Measurements from ENCODE around the gene MAGEA11. TPM values are rescaled to one million over a fixed set of nuclear protein-coding genes. Genes with fewer than 3 reads are reported as not detected.
"Not testable (repeated sequence)": the region's sequence is repeated elsewhere in the genome, so short reads cannot be mapped to it uniquely, and the experiment has no call there.

The MAGEA11 gene
- total RNA-seq (not detected), polyA plus RNA-seq (not detected)
- long read RNA-seq, donor 1: 0 reads
- long read RNA-seq, donor 2: 0 reads
- long read RNA-seq, donor 3: 0 reads
- long read RNA-seq, donor 4: 0 reads
- long read RNA-seq, donor 5: 0 reads

- 77 to 93% methylated on average over 24 to 28 of the region's 29 CpGs for WGBS, 2 donors
- no peaks in the 10 kb centered on the region for H3K36me3 ChIP-seq (ENCODE audit: control insufficient read depth in 4 of 4, insufficient read depth in 4 of 4, low read length in 4 of 4)
- TF ChIP-seq, protein P1, sequence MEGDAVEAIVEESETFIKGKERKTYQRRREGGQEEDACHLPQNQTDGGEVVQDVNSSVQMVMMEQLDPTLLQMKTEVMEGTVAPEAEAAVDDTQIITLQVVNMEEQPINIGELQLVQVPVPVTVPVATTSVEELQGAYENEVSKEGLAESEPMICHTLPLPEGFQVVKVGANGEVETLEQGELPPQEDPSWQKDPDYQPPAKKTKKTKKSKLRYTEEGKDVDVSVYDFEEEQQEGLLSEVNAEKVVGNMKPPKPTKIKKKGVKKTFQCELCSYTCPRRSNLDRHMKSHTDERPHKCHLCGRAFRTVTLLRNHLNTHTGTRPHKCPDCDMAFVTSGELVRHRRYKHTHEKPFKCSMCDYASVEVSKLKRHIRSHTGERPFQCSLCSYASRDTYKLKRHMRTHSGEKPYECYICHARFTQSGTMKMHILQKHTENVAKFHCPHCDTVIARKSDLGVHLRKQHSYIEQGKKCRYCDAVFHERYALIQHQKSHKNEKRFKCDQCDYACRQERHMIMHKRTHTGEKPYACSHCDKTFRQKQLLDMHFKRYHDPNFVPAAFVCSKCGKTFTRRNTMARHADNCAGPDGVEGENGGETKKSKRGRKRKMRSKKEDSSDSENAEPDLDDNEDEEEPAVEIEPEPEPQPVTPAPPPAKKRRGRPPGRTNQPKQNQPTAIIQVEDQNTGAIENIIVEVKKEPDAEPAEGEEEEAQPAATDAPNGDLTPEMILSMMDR (IDR thresholded peaks at IDR 0.05; ENCODE audit: control extremely low read depth, extremely low read depth): no peak
- peaks cover 0 to 3% (median 1%) of the 10 kb centered on the region in 4 donors for H3K9me3 ChIP-seq (ENCODE audit: control insufficient read depth in 4 of 4, insufficient read depth in 3 of 4, low read length in 3 of 4)
- no peaks in the 10 kb centered on the region for H3K4me1 ChIP-seq (ENCODE audit: control insufficient read depth in 5 of 5, insufficient read depth in 5 of 5, low read length in 5 of 5)
- peaks cover 0 to 2% (median 0%) of the 10 kb centered on the region in 3 donors for H3K27me3 ChIP-seq (ENCODE audit: control insufficient read depth in 3 of 3, insufficient read depth in 3 of 3, low read length in 2 of 3)
- H3K27ac ChIP-seq (ENCODE audit: low read depth in 1 of 2, low read length in 1 of 2): no peak within 1 kb of the TSS
- no peak within 1 kb of the TSS for H3K9ac ChIP-seq (ENCODE audit: insufficient read depth in 1 of 2, low read length in 2 of 2)
- no peak for DNase-seq
- no peak for ATAC-seq (ENCODE audit: insufficient read depth, low FRiP score)
- H3K4me3 ChIP-seq: no peak within 1 kb of the TSS
Measured at GRCh38 chrX:149711545-149712236, at the start of gene MAGEA11. TSS of gene MAGEA11 (plus strand) at chrX:149712060. CDS start at chrX:149713160, 1,100 bp downstream.

- not testable (repeated sequence) for H3K36me3 ChIP-seq (ENCODE audit: control insufficient read depth in 4 of 4, insufficient read depth in 4 of 4, low read length in 4 of 4); DNase-seq; ATAC-seq (ENCODE audit: insufficient read depth, low FRiP score); H3K9me3 ChIP-seq (ENCODE audit: control insufficient read depth in 4 of 4, insufficient read depth in 3 of 4, low read length in 3 of 4); H3K9ac ChIP-seq (ENCODE audit: insufficient read depth in 1 of 2, low read length in 2 of 2); H3K4me1 ChIP-seq (ENCODE audit: control insufficient read depth in 5 of 5, insufficient read depth in 5 of 5, low read length in 5 of 5); H3K4me3 ChIP-seq; H3K27me3 ChIP-seq (ENCODE audit: control insufficient read depth in 3 of 3, insufficient read depth in 3 of 3, low read length in 2 of 3); H3K27ac ChIP-seq (ENCODE audit: low read depth in 1 of 2, low read length in 1 of 2)
- WGBS, 2 donors: no CpG with 5 or more reads among the region's 3 CpGs
Measured at GRCh38 chrX:149675088-149675487, 36.8 kb upstream of the MAGEA11 start.

DNA sequence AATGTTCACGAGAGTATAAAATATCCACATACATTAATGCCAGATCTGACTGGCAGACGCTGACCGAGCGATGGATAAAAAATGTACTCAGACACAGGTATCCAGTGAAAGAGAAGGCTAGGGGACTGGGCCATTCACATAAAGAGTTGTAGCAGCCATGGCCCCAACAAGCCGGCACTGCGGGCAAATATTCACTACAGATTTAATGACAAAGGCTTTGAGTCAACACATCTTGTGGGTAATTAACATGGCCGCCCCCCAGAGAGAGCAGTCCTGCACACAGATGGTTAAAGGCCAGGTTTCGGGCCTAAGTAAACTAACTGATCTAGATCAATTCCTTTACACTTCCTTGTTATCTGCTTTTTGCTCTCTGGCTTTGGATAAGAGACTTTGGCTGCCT is 36.3 kb upstream of the MAGEA11 start:
- H3K4me3 ChIP-seq; H3K36me3 ChIP-seq (ENCODE audit: control insufficient read depth in 4 of 4, insufficient read depth in 4 of 4, low read length in 4 of 4); ATAC-seq (ENCODE audit: insufficient read depth, low FRiP score); H3K27ac ChIP-seq (ENCODE audit: low read depth in 1 of 2, low read length in 1 of 2); H3K4me1 ChIP-seq (ENCODE audit: control insufficient read depth in 5 of 5, insufficient read depth in 5 of 5, low read length in 5 of 5); DNase-seq; H3K27me3 ChIP-seq (ENCODE audit: control insufficient read depth in 3 of 3, insufficient read depth in 3 of 3, low read length in 2 of 3); H3K9ac ChIP-seq (ENCODE audit: insufficient read depth in 1 of 2, low read length in 2 of 2); H3K9me3 ChIP-seq (ENCODE audit: control insufficient read depth in 4 of 4, insufficient read depth in 3 of 4, low read length in 3 of 4): not testable (repeated sequence)
- 95% methylated on average over 4 of the region's 8 CpGs; no CpG with 5 or more reads in 1 of the 2 donors for WGBS, 2 donors

- not testable (repeated sequence) for H3K4me1 ChIP-seq (ENCODE audit: control insufficient read depth in 5 of 5, insufficient read depth in 5 of 5, low read length in 5 of 5); H3K27me3 ChIP-seq (ENCODE audit: control insufficient read depth in 3 of 3, insufficient read depth in 3 of 3, low read length in 2 of 3); H3K36me3 ChIP-seq (ENCODE audit: control insufficient read depth in 4 of 4, insufficient read depth in 4 of 4, low read length in 4 of 4); H3K4me3 ChIP-seq; H3K9me3 ChIP-seq (ENCODE audit: control insufficient read depth in 4 of 4, insufficient read depth in 3 of 4, low read length in 3 of 4); H3K9ac ChIP-seq (ENCODE audit: insufficient read depth in 1 of 2, low read length in 2 of 2); H3K27ac ChIP-seq (ENCODE audit: low read depth in 1 of 2, low read length in 1 of 2); ATAC-seq (ENCODE audit: insufficient read depth, low FRiP score); DNase-seq
- 57% methylated on average over 2 of the region's 4 CpGs; no CpG with 5 or more reads in 1 of the 2 donors for WGBS, 2 donors
Measured at GRCh38 chrX:149679164-149679678, 32.6 kb upstream of the MAGEA11 start.

DNA sequence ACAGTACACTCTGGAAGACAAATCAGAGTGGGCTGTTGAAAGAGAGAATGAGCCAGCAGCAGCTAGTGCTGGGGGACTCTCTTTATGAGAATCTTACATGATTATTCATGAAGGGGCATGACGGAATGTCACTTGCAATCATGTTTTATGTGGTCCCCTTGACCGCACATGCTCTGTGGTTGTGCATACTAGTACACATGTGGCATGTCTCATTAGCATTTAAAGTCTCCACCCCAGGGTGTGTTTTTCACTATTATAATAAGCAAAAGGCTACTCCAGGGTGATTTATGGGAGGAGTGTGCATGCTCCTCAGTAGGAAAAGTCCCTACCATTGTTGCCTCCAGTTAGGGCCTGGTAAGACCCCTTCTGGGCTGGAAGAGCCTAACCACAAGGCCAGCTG is 30.7 kb upstream of the MAGEA11 start:
- WGBS, 2 donors: 70 to 91% methylated on average over 2 of the region's 2 CpGs
- DNase-seq (no peak), ATAC-seq (ENCODE audit: insufficient read depth, low FRiP score) (no peak)
- TF ChIP-seq, protein P1 (IDR thresholded peaks at IDR 0.05; ENCODE audit: control extremely low read depth, extremely low read depth): no peak
- H3K9me3 ChIP-seq (ENCODE audit: control insufficient read depth in 4 of 4, insufficient read depth in 3 of 4, low read length in 3 of 4): no peaks in the 10 kb centered on the region
- H3K4me1 ChIP-seq (ENCODE audit: control insufficient read depth in 5 of 5, insufficient read depth in 5 of 5, low read length in 5 of 5): no peaks in the 10 kb centered on the region
- no peak overlapping the region for H3K27ac ChIP-seq (ENCODE audit: low read depth in 1 of 2, low read length in 1 of 2)
- no peaks in the 10 kb centered on the region for H3K36me3 ChIP-seq (ENCODE audit: control insufficient read depth in 4 of 4, insufficient read depth in 4 of 4, low read length in 4 of 4)
- H3K4me3 ChIP-seq: no peak overlapping the region
- no peak overlapping the region for H3K9ac ChIP-seq (ENCODE audit: insufficient read depth in 1 of 2, low read length in 2 of 2)
- peaks cover 0 to 7% (median 0%) of the 10 kb centered on the region in 3 donors for H3K27me3 ChIP-seq (ENCODE audit: control insufficient read depth in 3 of 3, insufficient read depth in 3 of 3, low read length in 2 of 3)
